Measurements from ENCODE around the gene LRRK1. TPM values are rescaled to one million over a fixed set of nuclear protein-coding genes. Genes with fewer than 3 reads are reported as not detected.

LRRK1 gene
- polyA plus RNA-seq, 1 donor (not counting 4 experiments of a cell fraction or from before 2014, with no cell fraction given): 6.2 TPM

DNA sequence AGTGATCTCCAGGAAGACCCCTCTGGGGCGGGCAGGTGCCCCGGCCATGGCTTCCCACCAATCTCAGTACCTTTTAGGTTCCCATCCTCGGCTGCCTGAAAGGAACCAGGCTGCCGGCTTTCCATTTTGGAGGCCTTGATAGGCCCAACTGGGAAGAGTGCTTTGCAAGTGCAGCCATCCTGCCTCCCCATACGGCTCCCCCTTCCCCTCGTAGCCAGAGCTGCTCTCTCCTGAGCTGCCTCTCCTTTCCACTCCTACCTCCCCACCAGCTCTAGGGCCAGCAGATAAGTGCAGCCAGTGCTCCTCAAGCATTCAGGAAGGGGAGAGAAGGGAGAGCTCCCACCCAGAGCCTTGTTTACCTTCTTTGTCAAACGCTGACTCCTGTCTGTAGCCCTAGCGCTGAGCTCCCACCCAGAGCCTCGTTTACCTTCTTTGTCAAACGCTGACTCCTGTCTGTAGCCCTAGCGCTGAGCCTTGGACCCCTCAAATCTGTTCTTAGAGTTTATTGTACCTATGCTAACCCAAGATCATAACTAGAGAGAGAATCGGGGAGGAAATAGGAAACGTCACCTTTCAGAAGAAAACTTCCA is 133.0 kb downstream of the LRRK1 start:
- no peak overlapping the region for H2AFZ ChIP-seq (ENCODE audit: control insufficient read depth, low read length)
- H4K20me1 ChIP-seq (ENCODE audit: control insufficient read depth, extremely low read depth, insufficient read depth, low read length): no peaks in the 10 kb centered on the region
- H3K4me2 ChIP-seq (ENCODE audit: control insufficient read depth, extremely low read depth, insufficient read depth, low read depth, low read length): no peak overlapping the region
- no peak overlapping the region for H3K9ac ChIP-seq (ENCODE audit: control insufficient read depth, extremely low read depth, insufficient read depth, low read length)
- DNase-seq (ENCODE audit: low read depth, low spot score) (no peak), FAIRE-seq (no peak)
- dilution Hi-C loops (cut with MboI; ENCODE audit: extremely low pct_ligation_motif_present, low sequenced_read_pairs): no loop called here
- no peaks in the 10 kb centered on the region for H3K9me3 ChIP-seq (ENCODE audit: control insufficient read depth, low read depth, low read length)
- H3K9me1 ChIP-seq (ENCODE audit: control insufficient read depth, extremely low read depth, insufficient read depth, low read length): no peaks in the 10 kb centered on the region
- no peak overlapping the region for H3K27ac ChIP-seq (ENCODE audit: control insufficient read depth, insufficient read depth, low read length)
- TF ChIP-seq, protein P1, sequence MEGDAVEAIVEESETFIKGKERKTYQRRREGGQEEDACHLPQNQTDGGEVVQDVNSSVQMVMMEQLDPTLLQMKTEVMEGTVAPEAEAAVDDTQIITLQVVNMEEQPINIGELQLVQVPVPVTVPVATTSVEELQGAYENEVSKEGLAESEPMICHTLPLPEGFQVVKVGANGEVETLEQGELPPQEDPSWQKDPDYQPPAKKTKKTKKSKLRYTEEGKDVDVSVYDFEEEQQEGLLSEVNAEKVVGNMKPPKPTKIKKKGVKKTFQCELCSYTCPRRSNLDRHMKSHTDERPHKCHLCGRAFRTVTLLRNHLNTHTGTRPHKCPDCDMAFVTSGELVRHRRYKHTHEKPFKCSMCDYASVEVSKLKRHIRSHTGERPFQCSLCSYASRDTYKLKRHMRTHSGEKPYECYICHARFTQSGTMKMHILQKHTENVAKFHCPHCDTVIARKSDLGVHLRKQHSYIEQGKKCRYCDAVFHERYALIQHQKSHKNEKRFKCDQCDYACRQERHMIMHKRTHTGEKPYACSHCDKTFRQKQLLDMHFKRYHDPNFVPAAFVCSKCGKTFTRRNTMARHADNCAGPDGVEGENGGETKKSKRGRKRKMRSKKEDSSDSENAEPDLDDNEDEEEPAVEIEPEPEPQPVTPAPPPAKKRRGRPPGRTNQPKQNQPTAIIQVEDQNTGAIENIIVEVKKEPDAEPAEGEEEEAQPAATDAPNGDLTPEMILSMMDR (optimal IDR thresholded peaks at IDR 0.05 in 1 of 3, IDR thresholded peaks at IDR 0.05 in 1 of 3, conservative IDR thresholded peaks at IDR 0.05 in 1 of 3; ENCODE audit: extremely low read depth in 1 of 3, insufficient read depth in 2 of 3, low read length in 3 of 3): no peak
- TF ChIP-seq EZH2 (IDR thresholded peaks at IDR 0.05; ENCODE audit: low read length): no peak
- no peaks in the 10 kb centered on the region for H3K79me2 ChIP-seq (ENCODE audit: control insufficient read depth, insufficient read depth, low read length)
- H3K4me1 ChIP-seq (ENCODE audit: control insufficient read depth, extremely low read depth, insufficient read depth, low read length): no peaks in the 10 kb centered on the region
- no peaks in the 10 kb centered on the region for H3K27me3 ChIP-seq (ENCODE audit: control insufficient read depth, extremely low read depth, insufficient read depth, low read length)
- peaks cover 12 to 13% of the 10 kb centered on the region in 2 experiments for H3K36me3 ChIP-seq (ENCODE audit: control insufficient read depth in 2 of 2, extremely low read depth in 1 of 2, insufficient read depth in 2 of 2, low read length in 2 of 2)
- no peak overlapping the region for H3K4me3 ChIP-seq (ENCODE audit: control insufficient read depth in 2 of 3, extremely low read depth in 1 of 3, insufficient read depth in 2 of 3, low read depth in 1 of 3, low read length in 3 of 3)

- Histone ChIP-seq H3K79me2 (ENCODE audit: control insufficient read depth, insufficient read depth, low read length) (no peaks in the 10 kb centered on the region), H3K4me2 (ENCODE audit: control insufficient read depth, extremely low read depth, insufficient read depth, low read depth, low read length) (no peak overlapping the region), H3K9me1 (ENCODE audit: control insufficient read depth, extremely low read depth, insufficient read depth, low read length) (no peaks in the 10 kb centered on the region), H4K20me1 (ENCODE audit: control insufficient read depth, extremely low read depth, insufficient read depth, low read length) (no peaks in the 10 kb centered on the region), H2AFZ (ENCODE audit: control insufficient read depth, low read length) (no peak overlapping the region), H3K36me3 (ENCODE audit: control insufficient read depth in 2 of 2, extremely low read depth in 1 of 2, insufficient read depth in 2 of 2, low read length in 2 of 2) (peaks cover 9 to 14% of the 10 kb centered on the region in 2 experiments), H3K27ac (ENCODE audit: control insufficient read depth, insufficient read depth, low read length) (no peak overlapping the region), H3K9ac (ENCODE audit: control insufficient read depth, extremely low read depth, insufficient read depth, low read length) (no peak overlapping the region), H3K27me3 (ENCODE audit: control insufficient read depth, extremely low read depth, insufficient read depth, low read length) (no peaks in the 10 kb centered on the region), H3K9me3 (ENCODE audit: control insufficient read depth, low read depth, low read length) (no peaks in the 10 kb centered on the region), H3K4me3 (ENCODE audit: control insufficient read depth in 2 of 3, extremely low read depth in 1 of 3, insufficient read depth in 2 of 3, low read depth in 1 of 3, low read length in 3 of 3) (no peak overlapping the region), H3K4me1 (ENCODE audit: control insufficient read depth, extremely low read depth, insufficient read depth, low read length) (no peaks in the 10 kb centered on the region)
- DNase-seq (ENCODE audit: low read depth, low spot score): no peak
- dilution Hi-C loops (cut with MboI; ENCODE audit: extremely low pct_ligation_motif_present, low sequenced_read_pairs): no loop called here
- no peak for TF ChIP-seq EZH2 (IDR thresholded peaks at IDR 0.05; ENCODE audit: low read length)
- TF ChIP-seq, protein P1 (optimal IDR thresholded peaks at IDR 0.05 in 1 of 3, IDR thresholded peaks at IDR 0.05 in 1 of 3, conservative IDR thresholded peaks at IDR 0.05 in 1 of 3; ENCODE audit: extremely low read depth in 1 of 3, insufficient read depth in 2 of 3, low read length in 3 of 3): no peak
- no peak for FAIRE-seq
These were observed 133.5 kb downstream of the LRRK1 start for GRCh38 chr15:101052681-101053121.
